Muscle layer of duodenum (tissue), 2 donors: Measurements from ENCODE around the gene CDH13.

Experiments used
- H3K27ac ChIP-seq: one replicate; pipeline ENCODE4 v1.7.0; 2013; ENCODE audit warnings: mild to moderate bottlenecking, low read length
- H3K27me3 ChIP-seq: one replicate; pipeline ENCODE4 v1.7.0; 2013; ENCODE audit warnings: low read depth, mild to moderate bottlenecking, control low read depth, low read length
- H3K36me3 ChIP-seq, 2 donors: one replicate each; pipeline ENCODE4 v1.7.0; 2013; ENCODE audit warnings: low read length in 2 of 2, control low read depth in 1 of 2, mild to moderate bottlenecking in 1 of 2; ENCODE audit not compliant: insufficient read depth in 2 of 2, control insufficient read depth in 1 of 2
- H3K4me1 ChIP-seq, 2 donors: one replicate each; pipeline ENCODE4 v1.7.0; 2013; ENCODE audit warnings: low read length in 2 of 2, mild to moderate bottlenecking in 2 of 2, control low read depth in 1 of 2, moderate library complexity in 1 of 2; ENCODE audit not compliant: insufficient read depth in 2 of 2, control insufficient read depth in 1 of 2
- H3K4me3 ChIP-seq, 2 donors: one replicate each; pipeline ENCODE4 v1.7.0; 2013; ENCODE audit warnings: low read length in 2 of 2, low read depth in 1 of 2, mild to moderate bottlenecking in 1 of 2
- H3K9me3 ChIP-seq, 2 donors: one replicate each; pipeline ENCODE4 v1.7.0; 2013; ENCODE audit warnings: low read length in 2 of 2, control low read depth in 1 of 2, mild to moderate bottlenecking in 1 of 2; ENCODE audit not compliant: control insufficient read depth in 1 of 2
- donor health status: healthy.

Gene CDH13

DNA sequence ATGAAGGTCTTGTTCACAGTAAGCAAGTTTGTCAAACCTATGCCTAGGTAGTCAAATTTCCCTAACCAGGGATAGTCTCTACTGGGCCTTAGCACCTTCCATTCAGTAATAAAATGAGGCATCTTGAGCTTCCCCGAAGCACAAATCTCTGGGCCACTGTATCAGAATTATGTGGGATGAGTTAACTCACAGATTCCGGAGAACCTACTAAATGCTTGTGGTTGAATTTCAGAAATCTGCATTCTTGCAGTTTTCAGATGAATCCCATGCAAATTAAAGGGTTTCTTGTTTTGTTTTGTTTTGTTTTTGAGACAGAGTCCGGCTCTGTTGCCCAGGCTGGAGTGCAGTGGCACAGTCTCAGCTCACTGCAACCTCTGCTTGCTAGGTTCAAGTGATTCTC, 702.2 kb downstream of the CDH13 start:
- Histone ChIP-seq H3K4me1 (no peaks in the 10 kb centered on the region), H3K4me3 (no peak overlapping the region), H3K27ac (no peak overlapping the region), H3K27me3 (no peaks in the 10 kb centered on the region), H3K9me3 (no peaks in the 10 kb centered on the region), H3K36me3 (no peaks in the 10 kb centered on the region)

DNA sequence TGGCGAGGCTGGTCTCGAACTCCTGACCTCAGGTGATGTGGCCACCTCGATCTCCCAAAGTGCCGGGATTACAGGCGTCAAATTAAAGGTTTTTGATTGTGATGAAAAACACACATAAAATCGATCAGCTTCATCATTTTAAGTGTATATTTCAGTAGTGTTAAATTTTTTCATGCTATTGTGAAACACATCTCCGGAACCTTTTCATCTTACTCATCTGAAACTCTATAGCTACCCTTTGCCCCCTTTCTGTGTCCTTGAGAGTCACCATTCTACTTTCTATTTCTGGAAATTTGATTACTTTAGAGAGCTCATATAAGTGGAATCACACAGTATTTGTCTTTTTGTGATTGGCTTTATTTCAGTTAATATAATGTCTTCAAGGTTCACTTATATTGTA, 702.7 kb downstream of the CDH13 start:
- no peaks in the 10 kb centered on the region for H3K4me1 ChIP-seq
- no peaks in the 10 kb centered on the region for H3K36me3 ChIP-seq
- no peak overlapping the region for H3K27ac ChIP-seq
- H3K27me3 ChIP-seq: no peaks in the 10 kb centered on the region
- H3K9me3 ChIP-seq: no peaks in the 10 kb centered on the region
- H3K4me3 ChIP-seq: no peak overlapping the region

GRCh38 chr16:83330251-83330650, 703.5 kb downstream of the CDH13 start:
- H3K27me3 ChIP-seq: no peaks in the 10 kb centered on the region
- no peak overlapping the region for H3K4me3 ChIP-seq
- H3K4me1 ChIP-seq: no peaks in the 10 kb centered on the region
- H3K36me3 ChIP-seq: no peaks in the 10 kb centered on the region
- no peak overlapping the region for H3K27ac ChIP-seq
- H3K9me3 ChIP-seq: no peaks in the 10 kb centered on the region

GRCh38 chr16:83335076-83335475, 708.3 kb downstream of the CDH13 start:
- Histone ChIP-seq H3K9me3 (no peaks in the 10 kb centered on the region), H3K36me3 (no peaks in the 10 kb centered on the region), H3K27me3 (no peaks in the 10 kb centered on the region), H3K4me1 (peaks cover 0 to 3% of the 10 kb centered on the region in 2 donors), H3K27ac (no peak overlapping the region), H3K4me3 (no peak overlapping the region)

DNA sequence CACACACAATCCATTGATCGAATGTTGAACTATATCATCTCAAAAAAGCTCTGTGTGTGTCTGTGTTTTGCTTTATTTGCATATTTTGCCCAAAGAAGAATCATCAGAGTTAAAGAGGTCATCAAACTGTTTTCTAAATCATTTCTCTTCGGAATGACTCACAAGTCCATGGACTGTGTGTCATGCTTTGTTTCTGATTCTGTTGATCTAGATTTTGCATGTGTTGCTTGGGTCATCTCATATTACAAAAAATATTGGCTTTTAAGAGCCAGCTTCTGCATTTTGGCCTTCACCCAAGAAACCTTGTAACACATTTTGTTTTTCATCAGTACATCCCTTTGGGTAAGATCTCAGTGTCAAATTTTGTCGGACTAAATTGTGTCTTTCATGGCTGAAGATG, 709.8 kb downstream of the CDH13 start:
- no peak overlapping the region for H3K4me3 ChIP-seq
- H3K36me3 ChIP-seq: no peaks in the 10 kb centered on the region
- H3K9me3 ChIP-seq: no peaks in the 10 kb centered on the region
- peaks cover 0 to 3% of the 10 kb centered on the region in 2 donors for H3K4me1 ChIP-seq
- H3K27me3 ChIP-seq: no peaks in the 10 kb centered on the region
- H3K27ac ChIP-seq: no peak overlapping the region

GRCh38 chr16:83338138-83338537, 711.4 kb downstream of the CDH13 start:
- H3K4me3 ChIP-seq: no peak overlapping the region
- peaks cover 0 to 3% of the 10 kb centered on the region in 2 donors for H3K4me1 ChIP-seq
- H3K27me3 ChIP-seq: no peaks in the 10 kb centered on the region
- H3K27ac ChIP-seq: no peak overlapping the region
- no peaks in the 10 kb centered on the region for H3K9me3 ChIP-seq
- H3K36me3 ChIP-seq: no peaks in the 10 kb centered on the region

GRCh38 chr16:83338941-83339340, 712.2 kb downstream of the CDH13 start:
- H3K4me1 ChIP-seq: peaks cover 0 to 3% of the 10 kb centered on the region in 2 donors
- H3K4me3 ChIP-seq: no peak overlapping the region
- H3K27ac ChIP-seq: no peak overlapping the region
- no peaks in the 10 kb centered on the region for H3K27me3 ChIP-seq
- H3K36me3 ChIP-seq: no peaks in the 10 kb centered on the region
- H3K9me3 ChIP-seq: no peaks in the 10 kb centered on the region

DNA sequence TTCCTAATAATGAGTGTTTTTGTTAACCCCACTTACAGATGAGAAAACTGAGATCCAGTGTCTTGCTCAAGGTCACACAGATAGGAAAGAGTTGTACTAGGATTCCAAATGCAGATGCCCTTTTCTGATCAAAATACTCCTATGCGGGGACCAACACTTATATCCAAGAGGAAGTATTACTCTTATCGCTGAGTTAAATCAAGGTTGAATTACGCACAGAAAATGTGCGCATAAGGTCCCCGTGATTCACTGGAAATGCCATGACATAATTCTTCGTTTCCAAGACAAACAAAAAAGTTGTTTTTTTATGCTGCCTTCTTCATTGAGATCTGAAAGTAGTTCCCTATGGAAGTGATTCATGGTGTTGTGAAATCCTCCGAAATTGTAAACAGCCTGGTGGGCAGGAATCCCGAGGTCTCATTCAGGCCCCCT, 717.2 kb downstream of the CDH13 start:
- Histone ChIP-seq H3K4me1 (no peaks in the 10 kb centered on the region), H3K27ac (no peak overlapping the region), H3K9me3 (no peaks in the 10 kb centered on the region), H3K36me3 (no peaks in the 10 kb centered on the region), H3K4me3 (no peak overlapping the region), H3K27me3 (no peaks in the 10 kb centered on the region)

DNA sequence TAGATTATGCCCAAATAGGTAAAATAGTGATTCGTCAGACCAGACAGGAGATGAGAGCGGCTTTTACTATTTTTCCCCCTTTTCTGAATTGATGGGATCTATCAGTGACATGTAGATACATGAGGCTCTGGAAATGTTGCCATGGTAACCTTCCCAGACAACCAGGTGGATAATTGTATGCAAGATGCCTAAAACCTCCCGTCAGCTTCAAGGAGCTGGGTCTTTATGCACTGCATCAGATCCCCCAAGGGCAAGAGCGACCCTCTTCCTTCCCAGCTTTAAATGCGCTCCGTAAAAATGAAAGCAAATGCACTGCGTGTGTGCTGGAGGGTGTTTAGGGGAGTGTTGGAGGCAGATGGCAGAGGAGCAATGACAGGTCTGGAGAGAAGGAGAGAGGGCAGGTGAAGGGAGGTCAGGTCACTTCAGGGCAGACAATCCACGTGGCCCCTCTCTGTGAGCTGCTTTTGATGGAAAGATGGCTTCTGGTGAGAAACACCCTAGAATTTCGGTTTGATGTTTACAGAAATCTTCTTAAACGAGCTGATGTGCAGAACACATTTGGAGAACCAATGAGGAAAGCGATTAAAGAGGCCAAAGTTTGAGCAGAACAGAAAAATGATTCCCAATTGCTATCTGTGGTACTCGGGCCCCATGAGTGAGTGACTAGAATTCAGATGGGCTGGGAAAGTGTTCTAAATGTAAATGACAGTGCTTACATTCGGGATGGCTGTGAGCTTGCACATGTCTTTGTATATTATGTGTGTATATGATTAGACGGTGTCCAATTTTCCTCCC, 719.3 kb downstream of the CDH13 start:
- Histone ChIP-seq H3K27me3 (no peaks in the 10 kb centered on the region), H3K36me3 (no peaks in the 10 kb centered on the region), H3K4me1 (no peaks in the 10 kb centered on the region), H3K9me3 (no peaks in the 10 kb centered on the region), H3K4me3 (peak overlapping the region in 1 of 2 donors; percentile 6), H3K27ac (no peak overlapping the region)

GRCh38 chr16:83348991-83349390, 722.2 kb downstream of the CDH13 start:
- no peak overlapping the region for H3K27ac ChIP-seq
- H3K9me3 ChIP-seq: no peaks in the 10 kb centered on the region
- no peaks in the 10 kb centered on the region for H3K27me3 ChIP-seq

DNA sequence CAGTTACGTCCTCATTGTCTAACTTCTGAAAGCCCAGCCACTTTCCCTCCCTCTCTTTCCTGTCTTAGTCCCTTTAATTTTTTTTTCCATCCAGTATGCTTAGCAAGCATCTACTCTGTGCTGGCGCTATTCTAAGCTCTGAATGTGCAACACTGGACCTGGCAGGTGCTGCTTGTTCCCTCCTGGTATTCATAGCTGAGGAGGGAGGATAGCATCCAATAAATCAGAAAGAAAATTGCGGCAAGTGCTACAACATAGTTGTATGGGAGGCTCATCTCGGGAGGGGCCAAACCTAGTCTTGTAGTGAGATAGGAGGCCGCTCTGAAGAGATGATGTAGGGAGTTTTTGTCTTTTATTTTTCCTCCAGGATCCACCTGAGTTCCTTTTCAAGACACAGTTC, 723.7 kb downstream of the CDH13 start:
- Histone ChIP-seq H3K4me1 (no peaks in the 10 kb centered on the region), H3K9me3 (no peaks in the 10 kb centered on the region), H3K27me3 (no peaks in the 10 kb centered on the region), H3K27ac (no peak overlapping the region), H3K4me3 (no peak overlapping the region), H3K36me3 (no peaks in the 10 kb centered on the region)

More at GRCh38 chr16:83348991-83349390, 722.2 kb downstream of the CDH13 start:
- Histone ChIP-seq H3K36me3 (no peaks in the 10 kb centered on the region), H3K4me1 (no peaks in the 10 kb centered on the region), H3K4me3 (no peak overlapping the region)

DNA sequence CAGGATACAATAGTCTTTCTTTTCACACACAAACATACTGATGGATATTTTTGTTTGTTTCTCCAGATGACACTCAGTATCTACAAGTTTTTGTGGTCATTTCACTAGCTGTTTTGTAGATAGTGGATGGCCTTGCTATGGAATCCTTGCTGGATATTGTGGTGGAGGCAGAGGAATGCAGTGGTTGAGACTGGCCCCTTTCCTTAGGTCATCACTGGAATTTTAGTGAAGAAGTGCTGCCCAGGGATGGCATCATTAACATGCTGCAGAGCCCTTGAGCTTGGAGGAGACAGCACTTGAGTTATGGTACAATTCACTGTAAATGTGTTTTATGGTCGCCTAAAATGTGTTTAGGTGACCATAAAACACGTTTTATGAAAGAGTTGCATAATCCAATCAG, 725.1 kb downstream of the CDH13 start:
- no peaks in the 10 kb centered on the region for H3K9me3 ChIP-seq
- no peaks in the 10 kb centered on the region for H3K36me3 ChIP-seq
- H3K4me3 ChIP-seq: no peak overlapping the region
- H3K4me1 ChIP-seq: no peaks in the 10 kb centered on the region
- no peaks in the 10 kb centered on the region for H3K27me3 ChIP-seq
- H3K27ac ChIP-seq: no peak overlapping the region
